GM12865 (cell line): ENCODE measurements around the gene PZP.

Experiments
- DNase-seq: peaks from one replicate; pipeline ENCODE4 v3.0.0; 2010; ENCODE audit warnings: low read depth
- H3K4me3 ChIP-seq: 2 replicates; pipeline ENCODE4 v1.5.1; 2011; ENCODE audit warnings: mild to moderate bottlenecking, low read depth, low read length, control low read depth
- TF ChIP-seq, protein P1 (sequence below): IDR thresholded peaks from 2 replicates; pipeline ENCODE4 v1.5.1; 2011; ENCODE audit warnings: low read length, control low read depth, low read depth, inconsistent platforms; ENCODE audit not compliant: insufficient read depth; ENCODE audit errors: missing control alignments

The PZP gene

GRCh38 chr12:9104767-9105423 is 103.3 kb downstream of the PZP start:
- TF ChIP-seq, protein P1, sequence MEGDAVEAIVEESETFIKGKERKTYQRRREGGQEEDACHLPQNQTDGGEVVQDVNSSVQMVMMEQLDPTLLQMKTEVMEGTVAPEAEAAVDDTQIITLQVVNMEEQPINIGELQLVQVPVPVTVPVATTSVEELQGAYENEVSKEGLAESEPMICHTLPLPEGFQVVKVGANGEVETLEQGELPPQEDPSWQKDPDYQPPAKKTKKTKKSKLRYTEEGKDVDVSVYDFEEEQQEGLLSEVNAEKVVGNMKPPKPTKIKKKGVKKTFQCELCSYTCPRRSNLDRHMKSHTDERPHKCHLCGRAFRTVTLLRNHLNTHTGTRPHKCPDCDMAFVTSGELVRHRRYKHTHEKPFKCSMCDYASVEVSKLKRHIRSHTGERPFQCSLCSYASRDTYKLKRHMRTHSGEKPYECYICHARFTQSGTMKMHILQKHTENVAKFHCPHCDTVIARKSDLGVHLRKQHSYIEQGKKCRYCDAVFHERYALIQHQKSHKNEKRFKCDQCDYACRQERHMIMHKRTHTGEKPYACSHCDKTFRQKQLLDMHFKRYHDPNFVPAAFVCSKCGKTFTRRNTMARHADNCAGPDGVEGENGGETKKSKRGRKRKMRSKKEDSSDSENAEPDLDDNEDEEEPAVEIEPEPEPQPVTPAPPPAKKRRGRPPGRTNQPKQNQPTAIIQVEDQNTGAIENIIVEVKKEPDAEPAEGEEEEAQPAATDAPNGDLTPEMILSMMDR: no peak
- H3K4me3 ChIP-seq: no peak overlapping the region
- DNase-seq: no peak

DNA sequence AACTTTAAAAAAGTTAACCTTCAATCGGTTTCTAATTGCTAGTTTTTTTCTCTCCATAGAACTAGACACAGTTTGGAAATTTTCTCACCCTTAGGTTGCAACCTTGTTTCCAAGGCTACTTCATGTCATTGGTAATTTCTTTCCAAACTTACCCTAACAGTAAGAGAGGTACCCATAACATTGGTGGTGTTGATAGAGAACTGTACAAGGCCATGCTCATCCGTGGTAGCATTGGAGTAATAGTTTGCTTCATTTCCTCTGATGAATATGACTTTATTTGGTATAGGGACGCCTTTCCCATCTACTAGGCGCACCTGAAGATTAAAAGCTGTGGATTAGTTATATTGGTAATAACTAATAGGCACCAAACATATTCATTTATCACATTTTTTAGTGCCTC is 104.1 kb downstream of the PZP start:
- TF ChIP-seq, protein P1: no peak
- no peak for DNase-seq
- no peak overlapping the region for H3K4me3 ChIP-seq

- DNase-seq: peak; percentile 21
- TF ChIP-seq, protein P1: no peak
- H3K4me3 ChIP-seq: no peak overlapping the region
Measured at GRCh38 chr12:9103050-9103849, 104.9 kb downstream of the PZP start.

GRCh38 chr12:9101018-9101687 is 107.0 kb downstream of the PZP start:
- TF ChIP-seq, protein P1: no peak
- H3K4me3 ChIP-seq: no peak overlapping the region
- no peak for DNase-seq

- TF ChIP-seq, protein P1: no peak
- no peak overlapping the region for H3K4me3 ChIP-seq
Measured at GRCh38 chr12:9099552-9100190, 108.5 kb downstream of the PZP start.

More at GRCh38 chr12:9099552-9100190, 108.5 kb downstream of the PZP start:
- no peak for DNase-seq
